GM13977 (cell line): ENCODE measurements around the gene COL5A1.

Experiments used
- DNase-seq: peaks from one replicate; pipeline ENCODE4 v3.0.0; 2012; ENCODE audit warnings: low spot score
- in situ Hi-C: fragments of 300-500 bp; cut with MboI; formaldehyde crosslinking; loops from one replicate; pipeline ENCODE4 v1.12.0; 2022; ENCODE audit warnings: low sequenced_read_pairs, low pct_unique_long_range_greater_than_20kb, mixed read lengths, inconsistent platforms; ENCODE audit not compliant: unreplicated experiment
- TF ChIP-seq, protein P1 (sequence below): IDR thresholded peaks from 2 replicates; pipeline ENCODE4 v1.5.1; 2012; ENCODE audit warnings: mild to moderate bottlenecking, control low read depth; ENCODE audit not compliant: insufficient read depth; ENCODE audit errors: extremely low read depth, missing control alignments

COL5A1 gene

DNA sequence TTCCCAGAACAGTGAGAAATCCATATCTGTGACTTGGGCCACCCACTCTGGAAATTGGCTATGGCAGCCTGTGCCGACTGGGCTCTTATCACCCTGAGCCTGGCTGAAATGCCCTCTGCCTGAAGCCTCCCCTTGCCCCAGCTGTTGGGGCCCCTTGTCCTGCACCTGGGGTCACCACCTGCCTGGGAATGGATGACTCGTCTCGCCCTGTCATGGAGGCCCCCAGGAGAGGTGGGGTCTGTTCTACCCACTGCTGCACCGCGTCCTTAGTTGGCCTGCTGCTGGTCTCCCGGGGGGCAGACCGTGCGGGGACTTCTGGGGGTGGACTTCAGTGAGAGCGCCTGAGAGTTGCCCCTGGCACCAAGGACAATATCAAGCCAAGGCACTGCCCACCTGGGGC is 46.6 kb upstream of the COL5A1 start:
- DNase-seq = no peak
- in situ Hi-C loops = no loop called here
- TF ChIP-seq, protein P1, sequence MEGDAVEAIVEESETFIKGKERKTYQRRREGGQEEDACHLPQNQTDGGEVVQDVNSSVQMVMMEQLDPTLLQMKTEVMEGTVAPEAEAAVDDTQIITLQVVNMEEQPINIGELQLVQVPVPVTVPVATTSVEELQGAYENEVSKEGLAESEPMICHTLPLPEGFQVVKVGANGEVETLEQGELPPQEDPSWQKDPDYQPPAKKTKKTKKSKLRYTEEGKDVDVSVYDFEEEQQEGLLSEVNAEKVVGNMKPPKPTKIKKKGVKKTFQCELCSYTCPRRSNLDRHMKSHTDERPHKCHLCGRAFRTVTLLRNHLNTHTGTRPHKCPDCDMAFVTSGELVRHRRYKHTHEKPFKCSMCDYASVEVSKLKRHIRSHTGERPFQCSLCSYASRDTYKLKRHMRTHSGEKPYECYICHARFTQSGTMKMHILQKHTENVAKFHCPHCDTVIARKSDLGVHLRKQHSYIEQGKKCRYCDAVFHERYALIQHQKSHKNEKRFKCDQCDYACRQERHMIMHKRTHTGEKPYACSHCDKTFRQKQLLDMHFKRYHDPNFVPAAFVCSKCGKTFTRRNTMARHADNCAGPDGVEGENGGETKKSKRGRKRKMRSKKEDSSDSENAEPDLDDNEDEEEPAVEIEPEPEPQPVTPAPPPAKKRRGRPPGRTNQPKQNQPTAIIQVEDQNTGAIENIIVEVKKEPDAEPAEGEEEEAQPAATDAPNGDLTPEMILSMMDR = no peak

DNA sequence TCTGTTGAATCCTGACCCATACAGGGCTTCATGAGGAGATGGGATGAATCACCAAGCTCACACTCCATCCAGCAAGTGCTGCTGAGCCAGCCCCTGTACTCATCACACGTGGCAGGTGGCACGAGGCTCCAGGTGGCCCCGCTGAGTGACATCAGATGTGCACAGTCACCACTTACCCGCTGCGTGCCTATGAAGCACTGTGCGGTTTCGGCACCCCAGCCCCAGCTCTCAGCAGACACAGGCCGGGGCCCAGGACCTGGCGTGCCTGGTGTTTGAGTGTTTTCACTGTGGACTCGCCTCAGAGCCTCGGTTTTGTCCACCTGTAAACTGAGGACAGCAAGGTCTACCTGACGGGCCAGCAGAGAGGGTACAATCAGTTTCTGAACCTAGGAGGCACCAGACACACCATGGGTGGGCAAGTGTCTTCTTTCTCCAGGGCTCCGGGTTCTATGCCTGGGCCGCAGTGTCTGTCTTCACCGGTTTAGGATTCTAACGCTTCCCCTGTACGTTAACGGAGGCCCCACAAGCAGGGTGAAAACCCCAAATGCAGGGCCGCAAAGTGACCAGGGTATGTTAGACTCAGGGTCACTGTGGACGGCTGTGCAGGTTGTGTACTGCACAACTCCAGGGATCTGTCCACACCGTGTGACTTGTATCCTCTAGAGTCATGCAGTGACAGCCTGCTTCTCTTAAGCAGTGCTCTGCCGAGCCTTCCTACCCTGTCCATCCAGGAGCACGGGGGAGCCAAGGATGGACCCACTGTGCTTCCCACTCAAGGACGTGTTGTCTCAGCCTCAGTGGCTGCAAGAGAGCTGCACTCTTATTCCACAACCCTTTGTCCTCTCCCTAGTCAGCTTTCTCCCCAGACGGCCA is 44.3 kb upstream of the COL5A1 start:
- TF ChIP-seq, protein P1 = no peak
- DNase-seq = no peak
- in situ Hi-C loops = no loop called here

DNA sequence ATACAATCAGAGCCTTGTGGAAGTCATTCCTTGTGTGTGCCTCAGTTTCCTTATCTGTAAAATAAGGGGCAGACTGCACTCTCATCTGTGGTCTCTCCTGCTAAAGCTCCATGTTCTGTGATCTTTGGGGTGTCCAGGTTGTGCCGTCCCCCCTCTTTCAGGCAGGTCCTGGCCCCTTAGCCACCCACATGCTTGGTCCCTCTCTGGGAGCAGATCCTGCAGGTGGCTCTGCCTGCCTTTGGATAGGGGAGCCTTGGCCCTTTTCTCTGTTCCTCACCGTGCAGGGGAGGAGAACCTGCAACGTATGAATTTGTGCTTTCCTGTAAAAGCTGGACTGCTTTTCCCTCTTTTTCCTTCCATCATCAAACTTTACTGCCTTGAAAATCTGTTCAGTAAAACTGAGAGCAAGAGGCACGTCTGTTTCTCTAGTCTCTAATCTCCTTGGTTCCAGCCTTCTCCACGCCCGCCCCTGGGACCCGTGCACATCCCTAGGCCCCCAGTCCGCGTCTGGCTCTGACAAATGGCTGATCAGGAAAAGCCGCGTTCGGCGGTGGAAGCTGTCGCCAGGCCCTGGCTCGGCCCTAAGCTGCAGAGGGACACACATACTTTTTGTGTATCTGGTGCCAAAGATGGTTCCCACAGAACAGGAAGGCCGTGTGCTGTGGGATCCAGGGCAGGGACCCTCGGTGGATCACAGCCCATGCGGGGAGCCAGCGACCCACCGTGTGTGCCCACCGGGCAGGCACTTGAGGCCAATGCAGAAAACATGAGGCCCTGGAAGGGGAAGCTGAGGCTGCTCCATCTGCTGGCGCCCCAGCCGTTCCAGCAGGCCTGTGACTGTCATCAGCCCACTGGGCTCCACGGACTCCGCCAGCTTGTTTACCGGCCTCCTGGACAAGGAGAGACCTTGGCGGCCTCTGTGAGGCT is 43.4 kb upstream of the COL5A1 start:
- in situ Hi-C loops = no loop called here
- TF ChIP-seq, protein P1 = no peak
- no peak for DNase-seq

DNA sequence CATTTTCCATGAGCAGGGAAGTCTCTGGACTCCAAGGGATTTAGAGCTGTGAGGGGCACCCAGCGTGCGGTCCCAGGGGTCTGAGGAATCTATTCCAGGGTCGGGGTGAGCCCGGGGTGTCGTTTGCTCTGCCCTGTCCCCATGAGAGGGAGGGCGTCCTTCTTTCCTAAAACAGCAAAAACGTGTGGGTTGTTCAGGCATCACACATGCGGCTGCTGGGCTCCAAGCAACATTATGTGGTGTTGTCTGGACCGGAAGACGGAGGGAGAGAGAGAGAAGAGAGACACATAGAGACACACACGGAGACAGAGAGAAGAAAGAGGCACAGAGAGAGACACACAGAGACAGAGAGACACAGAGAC is 42.7 kb upstream of the COL5A1 start:
- TF ChIP-seq, protein P1 = no peak
- DNase-seq = no peak
- in situ Hi-C loops = no loop called here

DNA sequence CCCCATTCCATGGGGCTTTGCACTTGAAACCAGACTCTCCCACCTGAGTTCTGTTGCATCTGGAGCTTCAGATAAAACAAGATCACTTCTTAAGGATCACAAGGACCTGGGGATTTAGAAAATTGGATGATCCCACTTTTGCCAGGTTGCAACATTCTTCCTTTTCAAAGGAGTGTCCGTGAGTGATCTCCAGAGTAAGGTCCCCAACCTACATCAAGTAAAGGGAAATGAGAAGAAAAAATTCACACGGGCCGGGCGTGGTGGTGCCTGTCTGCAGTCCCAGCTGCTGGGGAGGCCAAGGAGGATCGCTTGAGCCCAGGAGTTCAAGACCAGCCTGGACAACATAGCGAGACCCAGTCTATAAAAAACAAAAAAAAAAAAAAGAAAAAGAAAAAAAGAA is 41.2 kb upstream of the COL5A1 start:
- in situ Hi-C loops = no loop called here
- TF ChIP-seq, protein P1 = no peak
- no peak for DNase-seq

DNA sequence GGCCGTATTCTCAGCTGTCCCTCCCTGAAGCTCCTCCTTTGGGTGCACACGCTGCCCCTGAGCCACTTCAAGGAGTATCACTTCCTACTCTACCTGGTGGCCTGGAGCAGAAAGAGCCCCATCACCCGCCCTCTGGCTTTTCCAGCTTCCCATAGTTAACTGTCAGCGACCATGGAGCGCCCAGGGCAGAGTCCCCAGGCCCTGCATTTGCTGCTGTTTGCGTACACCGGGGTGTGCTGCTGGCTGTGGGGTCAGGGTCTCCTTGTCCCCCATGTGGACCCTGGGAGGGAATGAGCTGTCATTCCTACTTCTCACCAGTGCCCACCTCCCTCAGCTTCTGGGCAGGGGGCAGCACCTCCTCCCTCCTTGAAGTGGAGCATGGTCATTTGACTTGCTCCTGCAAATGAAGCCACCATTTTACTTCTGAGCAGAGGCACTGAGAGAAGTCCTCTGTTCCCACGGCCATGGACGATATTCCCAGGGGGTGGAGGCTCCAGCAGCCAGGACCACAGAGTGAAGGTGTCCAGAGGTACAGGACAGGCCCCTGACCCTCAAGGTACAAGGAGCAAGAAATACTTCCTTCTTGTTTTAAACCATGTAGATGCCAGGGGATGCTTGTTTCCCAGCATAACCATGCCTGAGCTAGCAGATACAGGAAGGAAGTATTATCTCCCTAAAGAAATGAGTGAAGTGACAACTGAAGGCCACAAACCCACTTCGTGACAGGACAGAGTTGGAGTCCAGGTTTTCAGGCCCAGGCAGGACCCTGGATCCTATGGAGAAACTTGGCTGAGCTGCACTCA is 40.6 kb upstream of the COL5A1 start:
- no peak for DNase-seq
- in situ Hi-C loops = no loop called here
- TF ChIP-seq, protein P1 = no peak
